K562 (cell line): Measurements from ENCODE around the gene MT2A. TPM values are rescaled to one million over a fixed set of nuclear protein-coding genes. Genes with fewer than 3 reads are reported as not detected.

Experiments
- ATAC-seq: fragments of 200-7000 bp; cut with Tn5 transposase; 3 replicates; pipeline ENCODE4 v1.9.1; 2020; ENCODE audit warnings: moderate library complexity
- BruUV-seq: library from RNA; stranded (reverse); fragments of 400-500 nt; replicated peaks from 2 replicates; lab custom pipeline; 2021; lab: Mats Ljungman, UMichigan
- CTCF ChIA-PET: fragments of 300-600 bp; formaldehyde crosslinking; extraction: SDS; loops from one replicate; lab custom pipeline; 2021; ENCODE audit warnings: low intra/inter-chr PET ratio; lab: Yijun Ruan, JAX
- POLR2A ChIA-PET: fragments of 300-600, 350-650 bp; sonication (Branson Sonifier 250); formaldehyde crosslinking; extraction: SDS; loops from one replicate; lab custom pipeline; 2021; ENCODE audit warnings: antibody characterized with exemption, inconsistent platforms; lab: Yijun Ruan, JAX
- DNase-seq, 4 experiments: peaks; one replicate each; pipeline versions ENCODE4 v3.0.0 to v3.0.0-alpha.2; 2011 to 2018; ENCODE audit warnings: low spot score in 3 of 4, mixed read lengths in 3 of 4; ENCODE audit errors: extremely low read depth in 1 of 4
- FAIRE-seq: peaks from 2 replicates; lab custom pipeline; 2011; peaks lifted over from hg19 to GRCh38; lab: Jason Lieb, UNC
- H2AFZ ChIP-seq: 2 replicates; pipeline ENCODE4 v1.6.0; 2011; ENCODE audit warnings: low read depth, low read length, control low read depth, inconsistent platforms
- H3K27ac ChIP-seq: fragments of 200-600 bp; 3 replicates; pipeline ENCODE4 v1.8.0; 2011; ENCODE audit warnings: low read depth, mild to moderate bottlenecking, control low read depth, inconsistent platforms, low read length, moderate library complexity, mixed read lengths; ENCODE audit errors: extremely low read depth
- H3K27me3 ChIP-seq, 2 experiments: fragments of 300-600 bp in 1 of 2; 2 replicates in 1 of 2; 3 replicates in 1 of 2; pipeline versions ENCODE4 v1.6.0 to v1.8.0; 2011; ENCODE audit warnings: inconsistent platforms in 2 of 2, low read length in 2 of 2, mild to moderate bottlenecking in 1 of 2, mixed read lengths in 1 of 2, moderate library complexity in 1 of 2; ENCODE audit not compliant: control insufficient read depth in 2 of 2, insufficient read depth in 2 of 2
- H3K36me3 ChIP-seq: fragments of 300-600 bp; 3 replicates; pipeline ENCODE4 v1.8.0; 2011; ENCODE audit warnings: mild to moderate bottlenecking, low read length, inconsistent platforms; ENCODE audit not compliant: control insufficient read depth, insufficient read depth
- H3K4me1 ChIP-seq, 2 experiments: fragments of 200-600 bp in 1 of 2; replicated peaks in 1 of 2; 2 replicates in 1 of 2; 3 replicates in 1 of 2; pipeline versions ENCODE4 v1.5.1 to v1.8.0; 2011; ENCODE audit warnings: inconsistent platforms in 2 of 2, low read length in 2 of 2, mild to moderate bottlenecking in 1 of 2, mixed read lengths in 1 of 2, moderate library complexity in 1 of 2; ENCODE audit not compliant: control insufficient read depth in 2 of 2, insufficient read depth in 2 of 2
- H3K4me2 ChIP-seq: 2 replicates; pipeline ENCODE4 v1.6.1; 2011; ENCODE audit warnings: low read length, control low read depth, inconsistent platforms, mixed read lengths; ENCODE audit not compliant: insufficient read depth
- H3K4me3 ChIP-seq: fragments of 200-600 bp; sonication (generic), shearing (Covaris generic); 2 replicates; pipeline ENCODE4 v1.5.1; 2016; ENCODE audit warnings: control low read depth, inconsistent platforms
- H3K79me2 ChIP-seq: fragments of 200-600 bp; 3 replicates; pipeline ENCODE4 v1.8.0; 2011; ENCODE audit warnings: low read length, inconsistent platforms; ENCODE audit not compliant: control insufficient read depth, insufficient read depth
- H3K9ac ChIP-seq, 2 experiments: 2 replicates each; pipeline versions ENCODE4 v1.6.0 to v1.6.1; 2011; ENCODE audit warnings: low read depth in 2 of 2, low read length in 2 of 2, control low read depth in 1 of 2, inconsistent platforms in 1 of 2, mild to moderate bottlenecking in 1 of 2, mixed read lengths in 1 of 2; ENCODE audit not compliant: insufficient read depth in 1 of 2
- H3K9me1 ChIP-seq: one replicate; pipeline ENCODE4 v1.6.0; 2011; ENCODE audit warnings: inconsistent platforms, mild to moderate bottlenecking, low read length, moderate library complexity; ENCODE audit not compliant: control insufficient read depth, insufficient read depth
- H3K9me3 ChIP-seq: replicated peaks from 2 replicates; pipeline ENCODE4 v1.5.1; 2011; ENCODE audit warnings: low read depth, low read length, inconsistent platforms; ENCODE audit not compliant: control insufficient read depth, insufficient read depth
- H4K20me1 ChIP-seq: replicated peaks from 2 replicates; pipeline ENCODE4 v1.6.1; 2011; ENCODE audit warnings: low read length, inconsistent platforms, mixed read lengths; ENCODE audit not compliant: control insufficient read depth, insufficient read depth
- CEBPB ChIP-seq: fragments of 450-650 bp; IDR thresholded peaks from 2 replicates; pipeline ENCODE4 v1.6.1; 2016; ENCODE audit warnings: missing genetic modification characterization, missing compliant biosample characterization
- CREM ChIP-seq: IDR thresholded peaks from 2 replicates; pipeline ENCODE4 v1.6.1; 2014; ENCODE audit warnings: antibody characterized with exemption, low read depth
- MEIS2 ChIP-seq: fragments of 450-650 bp; IDR thresholded peaks from 2 replicates; pipeline ENCODE4 v1.6.1; 2014; ENCODE audit warnings: mild to moderate bottlenecking; ENCODE audit not compliant: partially characterized antibody
- ZNF384 ChIP-seq: IDR thresholded peaks from 2 replicates; pipeline ENCODE4 v1.6.1; 2012; ENCODE audit warnings: low read depth, low read length, improper control_type of control experiment
- WGBS: fragments of 100-300 bp; shearing (Covaris generic); methylation state at CpG from one replicate; pipeline ENCODE4 v1.1.6; 2016; ENCODE audit warnings: low coverage, mixed read lengths; ENCODE audit not compliant: insufficient coverage; ENCODE audit errors: missing lambda C conversion rate; 5-methylcytosine and 5-hydroxymethylcytosine counted together
- in situ Hi-C: fragments of 300-500 bp; cut with MboI; formaldehyde crosslinking; loops from 4 replicates; pipeline ENCODE4 v1.15.0; 2018; ENCODE audit warnings: inconsistent platforms, mixed read lengths
- intact Hi-C: fragments of 100-400 bp; cut with micrococcal nuclease; formaldehyde crosslinking; loops from 2 replicates; pipeline ENCODE4 v1.14.2; 2022
- polyA plus RNA-seq, 8 experiments: library from polyadenylated mRNA; depleted of rRNA in 4 of 8; stranded (reverse) in 5 of 8; unstranded in 3 of 8; fragments of >200 nt; fragmentation: Nextera tagmentation in 2 of 8; fragmentation: Illumina TruSeq in 1 of 8; extraction: Ambion mirVana in 2 of 8; extraction: Trizol in 1 of 8; gene quantifications; 2 replicates each; pipeline versions ENCODE4 v1.2.1 to v1.2.3, GENCODE V29; 2011 to 2014; ENCODE audit warnings: inconsistent platforms in 1 of 8, missing spikeins in 1 of 8
- total RNA-seq, 7 experiments: library from RNA; depleted of rRNA in 6 of 7; stranded (reverse); fragments of >200 nt in 6 of 7; fragmentation: Illumina TruSeq in 2 of 7; extraction: Trizol in 2 of 7; gene quantifications; 2 replicates each; pipeline versions ENCODE4 v1.2.1 to v1.2.3, GENCODE V29; 2011 to 2021; ENCODE audit warnings: low replicate concordance in 1 of 7
- TF ChIP-seq, protein P1 (sequence below), 2 experiments: fragments of 450-650 bp; formaldehyde crosslinking in 1 of 2; IDR thresholded peaks; 2 replicates each; pipeline versions ENCODE4 v1.4.0 to v1.6.1; 2014 to 2020; ENCODE audit warnings: mild to moderate bottlenecking in 2 of 2, borderline replicate concordance in 1 of 2, low read depth in 1 of 2
- TF ChIP-seq, protein P2 (sequence below), 2 experiments: IDR thresholded peaks in 1 of 2; conservative IDR thresholded peaks in 1 of 2; 2 replicates each; pipeline ENCODE4 v1.6.1; 2016; ENCODE audit warnings: low read depth in 2 of 2, mild to moderate bottlenecking in 1 of 2, missing compliant biosample characterization in 1 of 2, missing genetic modification characterization in 1 of 2, moderate library complexity in 1 of 2
- TF ChIP-seq, protein P3 (sequence below), 3 experiments: IDR thresholded peaks in 2 of 3; conservative IDR thresholded peaks in 1 of 3; 2 replicates each; pipeline ENCODE4 v1.5.1; 2011 to 2012; ENCODE audit warnings: low read length in 3 of 3, mild to moderate bottlenecking in 3 of 3, control low read depth in 2 of 3, improper control_type of control experiment in 1 of 3, inconsistent platforms in 1 of 3, low read depth in 1 of 3, mixed read lengths in 1 of 3, moderate library complexity in 1 of 3; ENCODE audit not compliant: insufficient read depth in 2 of 3

MT2A gene
- total and polyA plus RNA-seq, 9 of the 15 experiments (the other 6 are each of a cell fraction or from before 2014, with no cell fraction given): 2.0 to 16.9 (median 8.5) TPM

DNA sequence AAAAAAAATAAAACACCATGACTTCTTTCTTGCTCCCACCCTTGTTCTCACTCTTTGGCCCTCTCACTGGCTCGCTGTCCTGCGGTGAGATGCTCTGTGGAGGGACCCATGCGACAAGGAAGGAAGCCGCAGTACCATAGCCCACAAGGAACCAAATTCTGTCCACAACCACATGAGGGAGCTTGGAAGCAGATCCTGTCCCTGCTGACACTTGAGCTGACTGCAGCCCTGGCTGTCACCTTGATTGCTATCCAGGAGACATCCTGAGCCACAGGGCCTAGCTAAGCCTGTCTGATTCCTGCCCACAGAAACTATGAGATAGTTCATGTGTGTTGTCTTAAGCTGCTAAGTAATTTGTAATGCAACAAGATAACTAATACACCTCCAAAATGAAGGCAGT is 4.8 kb upstream of the MT2A start:
- no peaks in the 10 kb centered on the region for H4K20me1 ChIP-seq
- H3K4me1 ChIP-seq: peaks cover 15 to 20% of the 10 kb centered on the region in 2 experiments; a peak in 4 of 5 replicates
- no peak overlapping the region for H3K9ac ChIP-seq
- FAIRE-seq (peak; percentile 68), DNase-seq (peak in 2 of 4 experiments; percentile 54 to 69), ATAC-seq (peak; percentile 57)
- WGBS: 11% methylated on average over 4 of the region's 4 CpGs
- no peak overlapping the region for H3K4me3 ChIP-seq
- H3K27me3 ChIP-seq: peaks cover 3 to 11% of the 10 kb centered on the region in 2 experiments; a peak in 2 of 5 replicates
- H3K9me3 ChIP-seq: no peaks in the 10 kb centered on the region
- ChIA-PET POLR2A (interaction anchor here (0.6 kb wide), 2 partner anchors 20 to 268 kb away, joined by 3 to 4 read pairs; no protein-coding TSS in a partner anchor), CTCF (interaction anchor here (1.3 to 1.5 kb wide), 2 partner anchors 27 to 99 kb away, joined by 3 to 13 read pairs; no protein-coding TSS in a partner anchor)
- no peaks in the 10 kb centered on the region for H3K79me2 ChIP-seq
- H3K4me2 ChIP-seq: no peak overlapping the region
- in situ Hi-C loops (no loop called here), intact Hi-C loops (loop anchor here (1.0 kb wide), 1 partner anchor 99 kb away; no protein-coding TSS in a partner anchor)
- BruUV-seq: no TSS peak
- no peaks in the 10 kb centered on the region for H3K36me3 ChIP-seq
- H2AFZ ChIP-seq: no peak overlapping the region
- H3K9me1 ChIP-seq: no peaks in the 10 kb centered on the region
- H3K27ac ChIP-seq: no peak overlapping the region
- TF ChIP-seq MEIS2: peak; percentile 69
- TF ChIP-seq, protein P1, sequence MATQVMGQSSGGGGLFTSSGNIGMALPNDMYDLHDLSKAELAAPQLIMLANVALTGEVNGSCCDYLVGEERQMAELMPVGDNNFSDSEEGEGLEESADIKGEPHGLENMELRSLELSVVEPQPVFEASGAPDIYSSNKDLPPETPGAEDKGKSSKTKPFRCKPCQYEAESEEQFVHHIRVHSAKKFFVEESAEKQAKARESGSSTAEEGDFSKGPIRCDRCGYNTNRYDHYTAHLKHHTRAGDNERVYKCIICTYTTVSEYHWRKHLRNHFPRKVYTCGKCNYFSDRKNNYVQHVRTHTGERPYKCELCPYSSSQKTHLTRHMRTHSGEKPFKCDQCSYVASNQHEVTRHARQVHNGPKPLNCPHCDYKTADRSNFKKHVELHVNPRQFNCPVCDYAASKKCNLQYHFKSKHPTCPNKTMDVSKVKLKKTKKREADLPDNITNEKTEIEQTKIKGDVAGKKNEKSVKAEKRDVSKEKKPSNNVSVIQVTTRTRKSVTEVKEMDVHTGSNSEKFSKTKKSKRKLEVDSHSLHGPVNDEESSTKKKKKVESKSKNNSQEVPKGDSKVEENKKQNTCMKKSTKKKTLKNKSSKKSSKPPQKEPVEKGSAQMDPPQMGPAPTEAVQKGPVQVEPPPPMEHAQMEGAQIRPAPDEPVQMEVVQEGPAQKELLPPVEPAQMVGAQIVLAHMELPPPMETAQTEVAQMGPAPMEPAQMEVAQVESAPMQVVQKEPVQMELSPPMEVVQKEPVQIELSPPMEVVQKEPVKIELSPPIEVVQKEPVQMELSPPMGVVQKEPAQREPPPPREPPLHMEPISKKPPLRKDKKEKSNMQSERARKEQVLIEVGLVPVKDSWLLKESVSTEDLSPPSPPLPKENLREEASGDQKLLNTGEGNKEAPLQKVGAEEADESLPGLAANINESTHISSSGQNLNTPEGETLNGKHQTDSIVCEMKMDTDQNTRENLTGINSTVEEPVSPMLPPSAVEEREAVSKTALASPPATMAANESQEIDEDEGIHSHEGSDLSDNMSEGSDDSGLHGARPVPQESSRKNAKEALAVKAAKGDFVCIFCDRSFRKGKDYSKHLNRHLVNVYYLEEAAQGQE (IDR thresholded peaks at IDR 0.05; ENCODE audit: borderline replicate concordance): peak; percentile 60; the same call in 1 of the 2 replicates
- TF ChIP-seq, protein P1 (CRISPR knock-in tag; IDR thresholded peaks at IDR 0.05; ENCODE audit: low read depth): no peak
- TF ChIP-seq CEBPB: 0 out of 2 replicates have a peak, but pooled peaks have one; percentile 1
- TF ChIP-seq CREM: 0 out of 2 replicates have a peak, but pooled peaks have one; percentile 16
- TF ChIP-seq, protein P2, sequence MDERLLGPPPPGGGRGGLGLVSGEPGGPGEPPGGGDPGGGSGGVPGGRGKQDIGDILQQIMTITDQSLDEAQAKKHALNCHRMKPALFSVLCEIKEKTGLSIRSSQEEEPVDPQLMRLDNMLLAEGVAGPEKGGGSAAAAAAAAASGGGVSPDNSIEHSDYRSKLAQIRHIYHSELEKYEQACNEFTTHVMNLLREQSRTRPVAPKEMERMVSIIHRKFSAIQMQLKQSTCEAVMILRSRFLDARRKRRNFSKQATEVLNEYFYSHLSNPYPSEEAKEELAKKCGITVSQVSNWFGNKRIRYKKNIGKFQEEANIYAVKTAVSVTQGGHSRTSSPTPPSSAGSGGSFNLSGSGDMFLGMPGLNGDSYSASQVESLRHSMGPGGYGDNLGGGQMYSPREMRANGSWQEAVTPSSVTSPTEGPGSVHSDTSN (CRISPR knock-in tag; IDR thresholded peaks at IDR 0.05; ENCODE audit: low read depth): no peak
- TF ChIP-seq, protein P2 (tag; conservative IDR thresholded peaks at IDR 0.05; ENCODE audit: low read depth): 0 out of 2 replicates have a peak, but pooled peaks have one; percentile 17
- TF ChIP-seq, protein P3, sequence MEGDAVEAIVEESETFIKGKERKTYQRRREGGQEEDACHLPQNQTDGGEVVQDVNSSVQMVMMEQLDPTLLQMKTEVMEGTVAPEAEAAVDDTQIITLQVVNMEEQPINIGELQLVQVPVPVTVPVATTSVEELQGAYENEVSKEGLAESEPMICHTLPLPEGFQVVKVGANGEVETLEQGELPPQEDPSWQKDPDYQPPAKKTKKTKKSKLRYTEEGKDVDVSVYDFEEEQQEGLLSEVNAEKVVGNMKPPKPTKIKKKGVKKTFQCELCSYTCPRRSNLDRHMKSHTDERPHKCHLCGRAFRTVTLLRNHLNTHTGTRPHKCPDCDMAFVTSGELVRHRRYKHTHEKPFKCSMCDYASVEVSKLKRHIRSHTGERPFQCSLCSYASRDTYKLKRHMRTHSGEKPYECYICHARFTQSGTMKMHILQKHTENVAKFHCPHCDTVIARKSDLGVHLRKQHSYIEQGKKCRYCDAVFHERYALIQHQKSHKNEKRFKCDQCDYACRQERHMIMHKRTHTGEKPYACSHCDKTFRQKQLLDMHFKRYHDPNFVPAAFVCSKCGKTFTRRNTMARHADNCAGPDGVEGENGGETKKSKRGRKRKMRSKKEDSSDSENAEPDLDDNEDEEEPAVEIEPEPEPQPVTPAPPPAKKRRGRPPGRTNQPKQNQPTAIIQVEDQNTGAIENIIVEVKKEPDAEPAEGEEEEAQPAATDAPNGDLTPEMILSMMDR (IDR thresholded peaks at IDR 0.05 in 2 of 3, conservative IDR thresholded peaks at IDR 0.05 in 1 of 3; ENCODE audit: insufficient read depth in 2 of 3, low read depth in 1 of 3, low read length in 3 of 3): peak; percentile 53 to 68 (median 61)
- TF ChIP-seq ZNF384: no peak
